HepG2 (cell line): ENCODE results near the gene NDUFB3. TPM values are rescaled to one million over a fixed set of nuclear protein-coding genes. Genes with fewer than 3 reads are reported as not detected.

Source experiments
- GPN1 ChIP-seq: sonication (generic); formaldehyde crosslinking; IDR thresholded peaks from 2 replicates; pipeline ENCODE4 v1.5.1; 2020; ENCODE audit warnings: missing genetic modification reagents, borderline replicate concordance
- MXD1 ChIP-seq: sonication (generic); formaldehyde crosslinking; IDR thresholded peaks from 2 replicates; pipeline ENCODE4 v1.4.0; 2020; ENCODE audit warnings: mild to moderate bottlenecking, missing genetic modification reagents
- NFKB2 ChIP-seq: sonication (generic); formaldehyde crosslinking; IDR thresholded peaks from 2 replicates; pipeline ENCODE4 v1.4.0; 2020; ENCODE audit warnings: missing genetic modification reagents, borderline replicate concordance
- NR2F1 ChIP-seq, 2 experiments: fragments of 450-650 bp in 1 of 2; formaldehyde crosslinking in 1 of 2; IDR thresholded peaks; 2 replicates each; pipeline versions ENCODE4 v1.5.0 to v1.6.1; 2016 to 2020; ENCODE audit warnings: mild to moderate bottlenecking in 1 of 2, missing compliant biosample characterization in 1 of 2, missing genetic modification reagents in 1 of 2, moderate library complexity in 1 of 2
- PCBP1 ChIP-seq: fragments of 200-400 bp; formaldehyde crosslinking; IDR thresholded peaks from 2 replicates; pipeline ENCODE4 v1.6.1; 2017; ENCODE audit warnings: mild to moderate bottlenecking, low read depth, low read length, borderline replicate concordance
- PRPF4 ChIP-seq: fragments of 200-400 bp; formaldehyde crosslinking; IDR thresholded peaks from 2 replicates; pipeline ENCODE4 v1.6.1; 2016; ENCODE audit warnings: low read length, low read depth; ENCODE audit not compliant: poor library complexity, severe bottlenecking
- RAD51 ChIP-seq: fragments of 450-650 bp; IDR thresholded peaks from 2 replicates; pipeline ENCODE4 v1.6.1; 2016; ENCODE audit warnings: borderline replicate concordance
- RCOR2 ChIP-seq: IDR thresholded peaks from 2 replicates; pipeline ENCODE4 v1.6.1; 2016; ENCODE audit warnings: missing biosample characterization, missing genetic modification reagents
- SETDB1 ChIP-seq: sonication (generic); formaldehyde crosslinking; IDR thresholded peaks from 2 replicates; pipeline ENCODE4 v1.5.1; 2020; ENCODE audit warnings: missing genetic modification reagents, mild to moderate bottlenecking, borderline replicate concordance
- TEAD2 ChIP-seq: sonication (generic); formaldehyde crosslinking; IDR thresholded peaks from 2 replicates; pipeline ENCODE4 v1.9.0; 2021; ENCODE audit warnings: missing genetic modification reagents
- ZBTB33 ChIP-seq: sonication (generic); formaldehyde crosslinking; IDR thresholded peaks from 2 replicates; pipeline ENCODE4 v1.4.0; 2020; ENCODE audit warnings: missing genetic modification reagents
- ZBTB4 ChIP-seq: sonication (generic); formaldehyde crosslinking; IDR thresholded peaks from 2 replicates; pipeline ENCODE4 v1.4.0; 2020; ENCODE audit warnings: missing genetic modification reagents, mild to moderate bottlenecking, borderline replicate concordance
- ZNF318 ChIP-seq: sonication (generic); formaldehyde crosslinking; IDR thresholded peaks from 2 replicates; pipeline ENCODE4 v1.4.0; 2020; ENCODE audit warnings: mild to moderate bottlenecking, missing genetic modification reagents
- ZNF557 ChIP-seq: sonication (generic); formaldehyde crosslinking; IDR thresholded peaks from 2 replicates; pipeline ENCODE4 v1.4.0; 2020; ENCODE audit warnings: missing genetic modification reagents
- polyA plus RNA-seq, 8 experiments: library from polyadenylated mRNA; depleted of rRNA in 3 of 8; stranded (reverse) in 7 of 8; unstranded in 1 of 8; fragments of >200 nt; fragmentation: Illumina TruSeq in 4 of 8; extraction: Trizol in 4 of 8; gene quantifications; 2 replicates each; pipeline versions ENCODE4 v1.2.1 to v1.2.3, GENCODE V29; 2011 to 2016; ENCODE audit warnings: low read depth in 4 of 8, missing spikeins in 1 of 8, mixed read lengths in 1 of 8; ENCODE audit not compliant: insufficient read depth in 1 of 8
- total RNA-seq, 5 experiments: library from RNA; depleted of rRNA; stranded (reverse); fragments of >200 nt; fragmentation: Illumina TruSeq; extraction: Trizol; gene quantifications; 2 replicates each; pipeline ENCODE4 v1.2.3, GENCODE V29; 2016; ENCODE audit warnings: low read depth in 1 of 5

The NDUFB3 gene
- total and polyA plus RNA-seq, 2 of the 13 experiments (the other 11 are each of a cell fraction or from before 2014, with no cell fraction given): 50.7 to 159 TPM

- 0 out of 2 replicates have a peak, but pooled peaks have one; percentile 65 for TF ChIP-seq ZNF318
- no peak for TF ChIP-seq TEAD2 (CRISPR knock-in tag)
- peak; percentile 67 to 68 for TF ChIP-seq NR2F1 (CRISPR knock-in tag; IDR thresholded peaks at IDR 0.05)
- TF ChIP-seq RCOR2 (CRISPR knock-in tag): peak; percentile 78
- TF ChIP-seq RAD51: no peak
- TF ChIP-seq ZBTB4 (CRISPR knock-in tag): peak; percentile 84; the same call in 1 of the 2 replicates
- TF ChIP-seq PRPF4: peak; percentile 77
- no peak; the same call in 1 of the 2 replicates for TF ChIP-seq ZNF557 (CRISPR knock-in tag)
- TF ChIP-seq ZBTB33 (CRISPR knock-in tag): peak; percentile 70
- TF ChIP-seq NFKB2 (CRISPR knock-in tag): no peak; the same call in 1 of the 2 replicates
- no peak for TF ChIP-seq SETDB1 (CRISPR knock-in tag)
- no peak; the same call in 1 of the 2 replicates for TF ChIP-seq PCBP1
- peak; percentile 74; the same call in 1 of the 2 replicates for TF ChIP-seq GPN1
- peak; percentile 89; the same call in 1 of the 2 replicates for TF ChIP-seq MXD1 (CRISPR knock-in tag)
Observed at GRCh38 chr2:201071479-201072200, at the start of gene NDUFB3, which contains the start of gene HYCC2 (continued).
